CD1c-positive myeloid dendritic cell (primary cell): ENCODE data around the gene KRTAP10-4.
"Not testable (repeated sequence)": the region's sequence is repeated elsewhere in the genome, so short reads cannot be mapped to it uniquely, and the experiment has no call there.

Source experiments
- DNase-seq: peaks from one replicate; pipeline ENCODE4 v3.0.0-alpha.2; 2016; ENCODE audit errors: extremely low spot score

Gene KRTAP10-4

GRCh38 chr21:44534688-44535087 lies 38.8 kb upstream of the KRTAP10-4 start:
- no peak for DNase-seq

DNA sequence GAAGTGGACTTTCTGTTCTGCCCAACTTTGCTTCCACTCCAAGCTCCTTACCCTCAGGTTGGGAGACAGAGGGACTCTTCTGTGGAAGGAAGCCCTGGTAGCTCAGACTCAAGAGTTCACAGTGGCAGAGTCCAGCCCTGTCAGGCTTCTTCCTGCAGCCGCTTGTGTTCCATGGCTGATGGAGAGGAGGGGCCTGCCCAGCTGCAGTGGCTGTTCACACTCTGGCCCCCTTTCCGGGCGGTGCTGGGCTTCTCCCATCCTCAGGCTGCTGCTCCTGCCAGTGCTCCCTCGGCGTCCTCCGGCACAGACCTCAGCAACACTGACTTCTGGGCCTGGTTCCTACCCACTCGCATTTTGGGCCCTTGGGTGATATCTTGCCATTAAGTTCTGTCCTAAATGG lies 37.6 kb upstream of the KRTAP10-4 start:
- no peak for DNase-seq

- DNase-seq, result no peak
Measured at GRCh38 chr21:44537930-44538911, 35.3 kb upstream of the KRTAP10-4 start.

GRCh38 chr21:44539046-44539445 lies 34.5 kb upstream of the KRTAP10-4 start:
- DNase-seq, result no peak

DNA sequence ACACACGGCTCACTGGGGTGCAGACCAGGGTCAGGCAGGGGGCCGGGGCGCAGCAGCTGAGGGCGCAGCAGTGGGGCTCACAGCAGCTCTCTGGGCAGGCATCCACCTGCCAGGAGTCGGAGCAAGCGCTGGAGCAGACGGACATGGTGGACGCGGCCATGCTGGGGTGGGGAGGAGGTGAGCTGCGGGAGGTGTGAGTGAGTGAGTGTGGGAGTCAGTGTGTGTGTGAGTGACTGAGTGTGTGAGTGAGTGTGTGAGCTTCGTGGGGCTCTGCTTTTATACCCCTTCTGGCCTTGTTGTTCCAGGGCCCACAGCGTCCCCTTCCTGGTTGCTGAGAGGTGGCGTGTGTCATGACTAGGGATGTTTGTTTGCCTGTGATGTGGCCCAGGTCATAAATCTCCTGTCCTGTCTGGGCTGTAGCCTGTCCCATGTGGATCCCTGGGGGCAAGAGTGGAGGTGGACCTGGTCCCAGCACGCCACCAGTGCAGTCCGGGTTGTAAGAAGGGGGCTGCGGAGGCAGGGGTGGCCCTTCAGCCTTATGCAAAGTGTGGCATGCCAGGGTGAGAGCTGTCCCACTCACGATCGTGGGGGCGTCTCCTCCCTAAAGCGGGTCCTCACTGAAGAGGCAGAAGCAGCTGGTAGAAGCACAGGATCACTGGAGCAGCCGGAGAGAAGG lies 33.4 kb upstream of the KRTAP10-4 start, which contains the start of gene KRTAP10-1:
KRTAP10-1 (minus strand) TSS at position 205 of the 676 bp plus-strand sequence; CDS start at position 160, 45 bp downstream.
- DNase-seq, result no peak

GRCh38 chr21:44540741-44541288 lies 32.7 kb upstream of the KRTAP10-4 start:
- no peak for DNase-seq

- no peak for DNase-seq
Measured at GRCh38 chr21:44542716-44543115, 30.8 kb upstream of the KRTAP10-4 start.

DNA sequence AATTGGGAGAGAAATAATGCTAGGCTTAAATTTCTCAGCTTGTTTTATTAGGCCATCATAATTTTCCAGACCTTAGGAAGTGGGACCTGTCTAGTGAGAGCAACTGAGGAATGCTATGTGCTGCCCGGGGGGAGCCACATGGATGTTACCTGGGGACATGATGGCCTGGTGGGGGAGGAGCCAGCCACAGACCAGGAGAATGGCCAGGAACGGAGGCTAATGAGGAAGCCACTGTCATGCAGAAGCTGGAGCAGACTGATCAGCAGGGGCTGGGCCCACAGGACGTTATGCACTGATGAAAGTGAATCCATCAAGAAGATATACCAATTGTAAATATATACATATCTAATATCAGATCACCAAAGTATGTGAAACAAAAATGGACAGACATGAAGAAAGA lies 29.0 kb upstream of the KRTAP10-4 start:
- no peak for DNase-seq

GRCh38 chr21:44547656-44548331 lies 25.7 kb upstream of the KRTAP10-4 start:
- DNase-seq, result no peak

DNA sequence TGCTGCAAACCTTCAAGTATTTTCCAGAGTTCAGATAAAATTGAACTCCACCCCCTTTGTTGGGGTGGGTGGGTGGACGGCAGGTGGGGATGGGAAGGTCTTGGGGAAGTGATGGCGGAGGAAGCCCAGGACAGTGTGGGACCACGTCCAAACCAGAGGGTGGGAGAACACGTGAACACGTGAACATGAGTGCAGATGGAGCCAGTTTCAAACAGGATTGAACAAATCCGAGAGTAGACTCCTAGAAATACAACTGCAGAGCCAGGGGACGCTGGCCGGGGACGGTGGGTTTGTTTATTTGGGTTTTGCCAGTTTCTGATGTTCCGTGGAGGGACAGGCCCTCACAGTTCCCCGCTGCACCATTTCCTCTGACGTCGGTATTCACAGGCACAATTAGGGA lies 25.1 kb upstream of the KRTAP10-4 start:
- no peak for DNase-seq

GRCh38 chr21:44548922-44549321 lies 24.6 kb upstream of the KRTAP10-4 start:
- no peak for DNase-seq

GRCh38 chr21:44549525-44550211 lies 23.9 kb upstream of the KRTAP10-4 start:
- no peak for DNase-seq

DNA sequence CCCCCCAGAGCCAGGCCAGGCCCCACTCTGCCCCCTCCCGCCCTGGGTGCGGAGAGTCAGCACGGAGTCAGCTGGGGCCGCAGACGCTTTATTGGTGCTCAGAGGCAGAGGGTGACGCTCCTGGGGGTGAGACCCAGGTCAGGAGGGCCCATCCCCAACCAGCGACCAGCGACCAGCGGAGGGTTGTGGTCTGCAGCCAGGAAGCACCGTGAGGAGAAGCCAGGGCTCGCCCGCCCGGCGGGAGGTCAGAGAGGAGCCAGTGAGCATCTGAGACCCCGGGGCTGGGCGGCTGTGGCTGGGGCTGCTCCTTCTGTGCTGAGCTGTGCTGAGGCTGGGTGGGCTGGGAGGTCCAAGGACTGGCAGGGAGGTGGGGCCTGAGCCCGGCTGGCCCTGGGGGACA lies 23.2 kb upstream of the KRTAP10-4 start:
- not testable (repeated sequence) for DNase-seq

DNA sequence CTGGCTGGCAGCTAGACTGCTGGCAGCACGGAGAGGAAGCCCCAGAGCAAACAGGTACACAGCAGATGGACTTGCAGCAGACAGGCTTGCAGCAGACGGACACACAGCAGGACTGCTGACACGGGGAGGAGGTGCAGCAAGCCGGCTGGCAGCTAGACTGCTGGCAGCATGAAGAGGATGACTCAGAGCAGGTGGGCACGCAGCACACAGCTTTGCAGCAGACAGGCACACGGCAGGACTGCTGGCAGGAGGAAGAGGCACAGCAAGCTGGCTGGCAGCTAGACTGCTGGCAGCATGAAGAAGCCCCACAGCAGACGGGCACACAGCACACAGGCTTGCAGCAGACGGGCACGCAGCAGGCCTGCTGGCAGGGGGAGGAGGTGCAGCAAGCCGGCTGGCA lies 22.7 kb upstream of the KRTAP10-4 start:
- DNase-seq, result no peak

DNA sequence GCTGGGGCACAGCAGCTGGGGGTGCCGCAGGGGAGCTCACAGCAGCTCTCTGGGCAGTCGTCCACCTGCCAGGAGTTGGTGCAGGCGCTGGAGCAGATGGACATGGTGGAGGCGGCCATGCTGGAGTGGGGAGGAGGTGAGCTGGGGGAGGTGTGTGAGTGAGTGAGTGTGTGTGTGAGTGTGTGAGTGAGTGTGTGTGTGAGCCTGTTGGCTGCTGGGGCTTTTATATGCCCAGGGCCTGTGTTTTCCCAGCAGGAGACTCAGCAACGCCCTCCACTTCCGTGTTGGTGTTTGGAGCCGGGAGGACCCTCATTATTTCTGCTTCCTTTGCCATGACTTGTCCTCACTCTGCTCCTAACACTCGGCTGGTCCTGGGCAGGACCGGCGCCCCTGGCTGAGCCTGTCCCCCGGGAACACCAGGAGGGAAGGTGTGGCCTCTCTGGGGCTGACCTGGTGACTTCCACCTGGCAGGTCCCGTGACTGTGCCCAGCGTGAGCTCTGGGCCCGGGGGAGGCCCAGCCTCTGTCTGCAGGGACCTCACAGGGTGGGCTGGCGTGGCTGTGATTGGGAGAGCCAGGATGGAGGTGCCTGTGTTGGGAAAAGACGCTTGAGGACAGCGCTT lies 22.1 kb upstream of the KRTAP10-4 start, which contains the start of gene KRTAP10-2:
KRTAP10-2 (minus strand) TSS at position 166 of the 622 bp plus-strand sequence; CDS start at position 119, 47 bp downstream.
- no peak for DNase-seq

- DNase-seq, result no peak
Measured at GRCh38 chr21:44552136-44552535, 21.4 kb upstream of the KRTAP10-4 start.

GRCh38 chr21:44552681-44553080 lies 20.8 kb upstream of the KRTAP10-4 start:
- DNase-seq, result no peak

DNA sequence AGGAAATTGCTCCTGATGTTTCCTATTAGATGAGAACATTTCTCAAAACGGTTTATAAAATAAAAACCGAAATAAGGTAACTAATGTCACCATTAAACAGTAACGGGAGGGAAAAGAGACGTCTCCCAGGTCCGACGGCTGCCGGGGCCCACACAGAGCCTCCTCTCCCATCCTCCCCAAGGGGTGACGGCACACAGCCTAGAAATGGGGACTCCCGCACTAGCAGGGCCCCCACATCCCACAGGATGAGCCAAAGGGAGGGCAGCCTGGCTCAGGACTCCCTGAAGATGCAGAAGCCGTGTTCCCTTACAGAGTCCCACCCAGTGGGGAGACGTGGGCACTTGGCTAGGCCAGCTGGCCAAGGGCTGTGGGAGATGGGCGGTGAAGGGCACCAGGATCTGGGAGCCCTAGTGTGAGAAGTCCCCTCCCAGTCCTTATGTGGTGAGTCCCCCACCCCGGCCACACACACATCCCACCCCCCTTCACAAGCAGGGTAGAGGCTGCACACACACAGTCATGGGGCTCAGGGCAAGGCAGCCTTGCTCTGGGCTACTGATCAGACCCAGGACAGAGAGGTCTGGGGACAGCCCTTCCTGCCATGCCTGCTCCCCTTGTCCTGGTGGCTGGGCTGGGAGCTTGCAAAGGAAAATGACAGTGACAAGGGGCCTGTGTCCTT lies 18.2 kb upstream of the KRTAP10-4 start:
- DNase-seq, result no peak

GRCh38 chr21:44556879-44557278 lies 16.6 kb upstream of the KRTAP10-4 start:
- no peak for DNase-seq
